ENCODE data around the gene ZDHHC4. TPM values are rescaled to one million over a fixed set of nuclear protein-coding genes. Genes with fewer than 3 reads are reported as not detected.

ZDHHC4 gene
- total and polyA plus RNA-seq, 4 donors = 44.1 to 79.6 (median 51.8) TPM

GRCh38 chr7:6607651-6608051 lies 30.4 kb downstream of the ZDHHC4 start:
- Histone ChIP-seq H3K4me1 (ENCODE audit: control insufficient read depth in 5 of 5, insufficient read depth in 5 of 5, low read length in 5 of 5) (no peaks in the 10 kb centered on the region), H3K9me3 (ENCODE audit: control insufficient read depth in 4 of 4, insufficient read depth in 3 of 4, low read length in 3 of 4) (no peaks in the 10 kb centered on the region), H3K9ac (ENCODE audit: insufficient read depth in 1 of 2, low read length in 2 of 2) (no peak overlapping the region), H3K36me3 (ENCODE audit: control insufficient read depth in 4 of 4, insufficient read depth in 4 of 4, low read length in 4 of 4) (peaks cover 5 to 33% (median 9%) of the 10 kb centered on the region in 4 donors), H3K27ac (ENCODE audit: low read depth in 1 of 2, low read length in 1 of 2) (no peak overlapping the region), H3K4me3 (no peak overlapping the region), H3K27me3 (ENCODE audit: control insufficient read depth in 3 of 3, insufficient read depth in 3 of 3, low read length in 2 of 3) (no peaks in the 10 kb centered on the region)
- WGBS, 2 donors = 95% methylated on average over 38 of the region's 38 CpGs
- ATAC-seq (ENCODE audit: insufficient read depth, low FRiP score) (no peak), DNase-seq (no peak)
- TF ChIP-seq, protein P1, sequence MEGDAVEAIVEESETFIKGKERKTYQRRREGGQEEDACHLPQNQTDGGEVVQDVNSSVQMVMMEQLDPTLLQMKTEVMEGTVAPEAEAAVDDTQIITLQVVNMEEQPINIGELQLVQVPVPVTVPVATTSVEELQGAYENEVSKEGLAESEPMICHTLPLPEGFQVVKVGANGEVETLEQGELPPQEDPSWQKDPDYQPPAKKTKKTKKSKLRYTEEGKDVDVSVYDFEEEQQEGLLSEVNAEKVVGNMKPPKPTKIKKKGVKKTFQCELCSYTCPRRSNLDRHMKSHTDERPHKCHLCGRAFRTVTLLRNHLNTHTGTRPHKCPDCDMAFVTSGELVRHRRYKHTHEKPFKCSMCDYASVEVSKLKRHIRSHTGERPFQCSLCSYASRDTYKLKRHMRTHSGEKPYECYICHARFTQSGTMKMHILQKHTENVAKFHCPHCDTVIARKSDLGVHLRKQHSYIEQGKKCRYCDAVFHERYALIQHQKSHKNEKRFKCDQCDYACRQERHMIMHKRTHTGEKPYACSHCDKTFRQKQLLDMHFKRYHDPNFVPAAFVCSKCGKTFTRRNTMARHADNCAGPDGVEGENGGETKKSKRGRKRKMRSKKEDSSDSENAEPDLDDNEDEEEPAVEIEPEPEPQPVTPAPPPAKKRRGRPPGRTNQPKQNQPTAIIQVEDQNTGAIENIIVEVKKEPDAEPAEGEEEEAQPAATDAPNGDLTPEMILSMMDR (IDR thresholded peaks at IDR 0.05; ENCODE audit: control extremely low read depth, extremely low read depth) = no peak

DNA sequence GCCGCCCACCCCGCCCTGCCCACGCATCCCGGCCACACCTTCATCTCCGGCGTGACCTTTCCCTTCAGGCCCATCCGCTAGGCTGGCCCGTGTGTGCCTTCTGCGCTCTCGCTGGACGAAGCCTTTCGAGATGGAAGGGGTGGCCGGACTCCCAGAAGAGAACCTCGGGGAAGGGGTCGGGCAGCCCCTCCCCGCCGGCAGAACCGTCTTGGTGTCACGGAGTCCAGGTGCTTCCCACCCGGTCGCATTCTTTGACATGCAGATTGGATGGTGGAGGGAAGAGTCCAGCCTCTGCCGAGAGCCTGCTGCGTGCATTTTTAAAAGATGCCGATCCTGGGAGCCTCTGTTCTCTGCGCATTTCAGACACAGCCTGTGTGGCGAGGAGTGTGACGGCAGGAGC lies 30.8 kb downstream of the ZDHHC4 start:
- ATAC-seq (ENCODE audit: insufficient read depth, low FRiP score) = no peak
- H3K27me3 ChIP-seq (ENCODE audit: control insufficient read depth in 3 of 3, insufficient read depth in 3 of 3, low read length in 2 of 3) = no peaks in the 10 kb centered on the region
- no peak overlapping the region for H3K9ac ChIP-seq (ENCODE audit: insufficient read depth in 1 of 2, low read length in 2 of 2)
- no peak overlapping the region for H3K27ac ChIP-seq (ENCODE audit: low read depth in 1 of 2, low read length in 1 of 2)
- H3K36me3 ChIP-seq (ENCODE audit: control insufficient read depth in 4 of 4, insufficient read depth in 4 of 4, low read length in 4 of 4) = peaks cover 3 to 32% (median 8%) of the 10 kb centered on the region in 4 donors
- DNase-seq = no peak
- no peak overlapping the region for H3K4me3 ChIP-seq
- TF ChIP-seq, protein P1 (IDR thresholded peaks at IDR 0.05; ENCODE audit: control extremely low read depth, extremely low read depth) = no peak
- WGBS, 2 donors = 92 to 95% methylated on average over 27 of the region's 27 CpGs
- H3K4me1 ChIP-seq (ENCODE audit: control insufficient read depth in 5 of 5, insufficient read depth in 5 of 5, low read length in 5 of 5) = no peaks in the 10 kb centered on the region
- H3K9me3 ChIP-seq (ENCODE audit: control insufficient read depth in 4 of 4, insufficient read depth in 3 of 4, low read length in 3 of 4) = no peaks in the 10 kb centered on the region

DNA sequence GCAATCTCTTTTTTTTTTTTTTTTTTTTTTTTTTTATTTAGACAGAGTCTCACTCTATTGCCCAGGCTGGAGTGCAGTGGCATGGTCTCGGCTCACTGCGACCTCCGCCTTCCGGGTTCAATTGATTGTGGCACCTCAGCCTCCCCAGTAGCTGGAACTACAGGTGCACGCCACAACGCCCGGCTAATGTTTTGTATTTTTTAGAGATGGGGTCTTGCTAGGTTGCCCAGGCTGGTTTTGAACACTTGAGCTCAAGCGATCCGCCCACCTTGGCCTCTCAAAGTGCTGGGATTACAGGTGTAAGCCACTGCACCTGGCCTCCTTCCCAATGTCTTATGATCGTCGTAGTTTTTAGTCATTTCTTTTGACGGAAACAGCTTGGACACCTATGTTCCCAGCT lies 31.5 kb downstream of the ZDHHC4 start:
- Histone ChIP-seq H3K36me3 (ENCODE audit: control insufficient read depth in 4 of 4, insufficient read depth in 4 of 4, low read length in 4 of 4) (peaks cover 0 to 32% (median 6%) of the 10 kb centered on the region in 4 donors), H3K9me3 (ENCODE audit: control insufficient read depth in 4 of 4, insufficient read depth in 3 of 4, low read length in 3 of 4) (no peaks in the 10 kb centered on the region), H3K9ac (ENCODE audit: insufficient read depth in 1 of 2, low read length in 2 of 2) (no peak overlapping the region), H3K4me1 (ENCODE audit: control insufficient read depth in 5 of 5, insufficient read depth in 5 of 5, low read length in 5 of 5) (no peaks in the 10 kb centered on the region), H3K27me3 (ENCODE audit: control insufficient read depth in 3 of 3, insufficient read depth in 3 of 3, low read length in 2 of 3) (no peaks in the 10 kb centered on the region), H3K4me3 (no peak overlapping the region), H3K27ac (ENCODE audit: low read depth in 1 of 2, low read length in 1 of 2) (no peak overlapping the region)
- DNase-seq = no peak
- WGBS, 2 donors = 97 to 98% methylated on average over 12 of the region's 12 CpGs
- ATAC-seq (ENCODE audit: insufficient read depth, low FRiP score) = no peak
- TF ChIP-seq, protein P1 (IDR thresholded peaks at IDR 0.05; ENCODE audit: control extremely low read depth, extremely low read depth) = no peak

GRCh38 chr7:6612819-6613218 lies 35.6 kb downstream of the ZDHHC4 start:
- Histone ChIP-seq H3K9ac (ENCODE audit: insufficient read depth in 1 of 2, low read length in 2 of 2) (no peak overlapping the region), H3K4me3 (no peak overlapping the region), H3K4me1 (ENCODE audit: control insufficient read depth in 5 of 5, insufficient read depth in 5 of 5, low read length in 5 of 5) (peaks cover 0 to 17% (median 0%) of the 10 kb centered on the region in 5 donors), H3K36me3 (ENCODE audit: control insufficient read depth in 4 of 4, insufficient read depth in 4 of 4, low read length in 4 of 4) (peaks cover 0 to 9% (median 2%) of the 10 kb centered on the region in 4 donors), H3K27me3 (ENCODE audit: control insufficient read depth in 3 of 3, insufficient read depth in 3 of 3, low read length in 2 of 3) (no peaks in the 10 kb centered on the region), H3K27ac (ENCODE audit: low read depth in 1 of 2, low read length in 1 of 2) (no peak overlapping the region), H3K9me3 (ENCODE audit: control insufficient read depth in 4 of 4, insufficient read depth in 3 of 4, low read length in 3 of 4) (no peaks in the 10 kb centered on the region)
- TF ChIP-seq, protein P1 (IDR thresholded peaks at IDR 0.05; ENCODE audit: control extremely low read depth, extremely low read depth) = no peak
- WGBS, 2 donors = 73 to 77% methylated on average over 6 to 7 of the region's 7 CpGs
- no peak for ATAC-seq (ENCODE audit: insufficient read depth, low FRiP score)
- DNase-seq = no peak
